Fibroblast of lung (primary cell): ENCODE results near the gene CAMTA1. TPM values are rescaled to one million over a fixed set of nuclear protein-coding genes. Genes with fewer than 3 reads are reported as not detected.

ENCODE experiments used
- DNase-seq, 2 donors: peaks; one replicate each; pipeline versions ENCODE4 v3.0.0 to v3.0.0-alpha.2; 2010; ENCODE audit warnings: low read depth in 2 of 2
- H2AFZ ChIP-seq: 2 replicates; pipeline ENCODE4 v1.5.1; 2012; ENCODE audit warnings: low read length, control low read depth, inconsistent platforms
- H3K27ac ChIP-seq: 2 replicates; pipeline ENCODE4 v1.5.1; 2011; ENCODE audit warnings: low read length, control low read depth; ENCODE audit not compliant: insufficient read depth
- H3K27me3 ChIP-seq: 2 replicates; pipeline ENCODE4 v1.5.1; 2011; ENCODE audit warnings: mild to moderate bottlenecking, low read length; ENCODE audit not compliant: control insufficient read depth, insufficient read depth
- H3K36me3 ChIP-seq: 2 replicates; pipeline ENCODE4 v1.5.1; 2011; ENCODE audit warnings: low read length; ENCODE audit not compliant: control insufficient read depth, insufficient read depth
- H3K4me1 ChIP-seq: 2 replicates; pipeline ENCODE4 v1.5.1; 2011; ENCODE audit warnings: low read length; ENCODE audit not compliant: control insufficient read depth, insufficient read depth; ENCODE audit errors: extremely low read depth
- H3K4me2 ChIP-seq: 2 replicates; pipeline ENCODE4 v1.5.1; 2011; ENCODE audit warnings: low read length, control low read depth; ENCODE audit not compliant: insufficient read depth; ENCODE audit errors: extremely low read depth
- H3K4me3 ChIP-seq, 4 experiments: fragments of 200-600 bp in 1 of 4; sonication (generic) in 1 of 4; replicated peaks in 1 of 4; 2 replicates each; pipeline ENCODE4 v1.5.1; 2011 to 2016; ENCODE audit warnings: low read length in 4 of 4, low read depth in 3 of 4, mild to moderate bottlenecking in 3 of 4, control low read depth in 2 of 4, inconsistent platforms in 1 of 4, mixed read lengths in 1 of 4; ENCODE audit not compliant: insufficient read depth in 1 of 4; ENCODE audit errors: control extremely low read depth in 1 of 4
- H3K79me2 ChIP-seq: 2 replicates; pipeline ENCODE4 v1.5.1; 2012; ENCODE audit warnings: mild to moderate bottlenecking, low read length, inconsistent platforms; ENCODE audit not compliant: control insufficient read depth, insufficient read depth
- H3K9ac ChIP-seq: 2 replicates; pipeline ENCODE4 v1.5.1; 2011; ENCODE audit warnings: mild to moderate bottlenecking, low read length, control low read depth; ENCODE audit not compliant: insufficient read depth
- H3K9me3 ChIP-seq: 2 replicates; pipeline ENCODE4 v1.5.1; 2012; ENCODE audit warnings: low read depth, low read length; ENCODE audit not compliant: control insufficient read depth, insufficient read depth
- H4K20me1 ChIP-seq: 2 replicates; pipeline ENCODE4 v1.5.1; 2011; ENCODE audit warnings: low read length; ENCODE audit not compliant: control insufficient read depth, insufficient read depth; ENCODE audit errors: extremely low read depth
- EZH2 ChIP-seq: IDR thresholded peaks from 2 replicates; pipeline ENCODE4 v1.5.1; 2012; ENCODE audit warnings: low read length, control low read depth, mild to moderate bottlenecking; ENCODE audit errors: missing control alignments
- polyA plus RNA-seq, 2 donors: library from polyadenylated mRNA; depleted of rRNA in 1 of 2; stranded (reverse) in 1 of 2; unstranded in 1 of 2; fragments of >200 nt; gene quantifications; 2 replicates each; pipeline ENCODE4 v1.2.1, GENCODE V29; 2011 to 2012; ENCODE audit warnings: missing spikeins in 1 of 2
- total RNA-seq: library from RNA; depleted of rRNA; stranded (reverse); fragments of >200 nt; gene quantifications from 2 replicates; pipeline ENCODE4 v1.2.1, GENCODE V29; 2014
- TF ChIP-seq, protein P1 (sequence below), 2 donors: IDR thresholded peaks in 1 of 2; conservative IDR thresholded peaks in 1 of 2; 1 replicate in 1 of 2; 2 replicates in 1 of 2; pipeline ENCODE4 v1.5.1; 2011 to 2012; ENCODE audit warnings: low read length in 2 of 2, control low read depth in 1 of 2, inconsistent platforms in 1 of 2, low read depth in 1 of 2, mild to moderate bottlenecking in 1 of 2

Gene CAMTA1
- total and polyA plus RNA-seq, 2 donors (not counting 1 experiment from before 2014, with no cell fraction given), result 47.6 to 86.0 TPM

DNA sequence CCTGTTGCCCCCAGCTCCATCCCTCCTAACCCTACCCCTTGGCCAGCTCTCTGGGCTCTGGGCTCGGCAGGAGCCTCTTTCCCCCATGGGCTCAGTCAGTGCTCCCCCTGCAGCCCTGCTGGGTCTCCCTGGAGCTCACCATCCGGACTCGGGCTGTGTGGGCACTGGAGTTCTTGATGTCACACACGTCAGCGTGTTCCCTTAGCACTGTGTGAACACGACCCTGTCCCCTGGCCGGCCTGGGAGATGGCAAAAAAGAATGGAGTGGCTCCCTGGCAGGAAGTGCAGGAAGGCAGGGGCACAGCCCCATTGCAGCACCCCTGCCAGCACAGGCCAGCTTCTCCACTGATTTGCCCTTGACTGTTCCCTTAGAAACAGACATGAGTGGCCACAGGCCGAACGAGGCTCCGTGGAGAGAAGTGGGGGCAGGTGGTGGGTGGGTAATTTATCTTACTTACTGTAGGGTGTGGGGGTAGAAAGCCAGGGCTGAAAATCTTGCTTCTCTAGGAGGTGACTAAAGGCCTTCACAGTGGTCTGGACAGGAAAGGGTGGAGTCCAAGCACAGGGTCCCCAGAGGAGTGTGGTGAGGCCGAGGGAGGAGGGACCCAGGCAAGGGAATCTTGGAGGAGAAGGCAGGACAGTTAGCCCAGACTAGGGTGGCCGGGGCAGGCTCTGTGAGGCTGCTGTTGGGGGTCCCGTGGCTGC lies 604.1 kb downstream of the CAMTA1 start:
- Histone ChIP-seq H4K20me1 (no peaks in the 10 kb centered on the region), H2AFZ (peak overlapping the region; percentile 50), H3K27ac (peak overlapping the region; percentile 36), H3K9me3 (no peaks in the 10 kb centered on the region), H3K9ac (no peak overlapping the region), H3K79me2 (no peaks in the 10 kb centered on the region), H3K36me3 (no peaks in the 10 kb centered on the region), H3K4me3 (no peak overlapping the region), H3K4me2 (no peak overlapping the region), H3K27me3 (no peaks in the 10 kb centered on the region), H3K4me1 (peaks cover 9% of the 10 kb centered on the region)
- TF ChIP-seq EZH2, result no peak
- TF ChIP-seq, protein P1, sequence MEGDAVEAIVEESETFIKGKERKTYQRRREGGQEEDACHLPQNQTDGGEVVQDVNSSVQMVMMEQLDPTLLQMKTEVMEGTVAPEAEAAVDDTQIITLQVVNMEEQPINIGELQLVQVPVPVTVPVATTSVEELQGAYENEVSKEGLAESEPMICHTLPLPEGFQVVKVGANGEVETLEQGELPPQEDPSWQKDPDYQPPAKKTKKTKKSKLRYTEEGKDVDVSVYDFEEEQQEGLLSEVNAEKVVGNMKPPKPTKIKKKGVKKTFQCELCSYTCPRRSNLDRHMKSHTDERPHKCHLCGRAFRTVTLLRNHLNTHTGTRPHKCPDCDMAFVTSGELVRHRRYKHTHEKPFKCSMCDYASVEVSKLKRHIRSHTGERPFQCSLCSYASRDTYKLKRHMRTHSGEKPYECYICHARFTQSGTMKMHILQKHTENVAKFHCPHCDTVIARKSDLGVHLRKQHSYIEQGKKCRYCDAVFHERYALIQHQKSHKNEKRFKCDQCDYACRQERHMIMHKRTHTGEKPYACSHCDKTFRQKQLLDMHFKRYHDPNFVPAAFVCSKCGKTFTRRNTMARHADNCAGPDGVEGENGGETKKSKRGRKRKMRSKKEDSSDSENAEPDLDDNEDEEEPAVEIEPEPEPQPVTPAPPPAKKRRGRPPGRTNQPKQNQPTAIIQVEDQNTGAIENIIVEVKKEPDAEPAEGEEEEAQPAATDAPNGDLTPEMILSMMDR (conservative IDR thresholded peaks at IDR 0.05 in 1 of 2, IDR thresholded peaks at IDR 0.05 in 1 of 2; ENCODE audit: low read depth in 1 of 2, low read length in 2 of 2), result peak in 1 of 2 donors; percentile 12
- peak; percentile 23 to 75 for DNase-seq

DNA sequence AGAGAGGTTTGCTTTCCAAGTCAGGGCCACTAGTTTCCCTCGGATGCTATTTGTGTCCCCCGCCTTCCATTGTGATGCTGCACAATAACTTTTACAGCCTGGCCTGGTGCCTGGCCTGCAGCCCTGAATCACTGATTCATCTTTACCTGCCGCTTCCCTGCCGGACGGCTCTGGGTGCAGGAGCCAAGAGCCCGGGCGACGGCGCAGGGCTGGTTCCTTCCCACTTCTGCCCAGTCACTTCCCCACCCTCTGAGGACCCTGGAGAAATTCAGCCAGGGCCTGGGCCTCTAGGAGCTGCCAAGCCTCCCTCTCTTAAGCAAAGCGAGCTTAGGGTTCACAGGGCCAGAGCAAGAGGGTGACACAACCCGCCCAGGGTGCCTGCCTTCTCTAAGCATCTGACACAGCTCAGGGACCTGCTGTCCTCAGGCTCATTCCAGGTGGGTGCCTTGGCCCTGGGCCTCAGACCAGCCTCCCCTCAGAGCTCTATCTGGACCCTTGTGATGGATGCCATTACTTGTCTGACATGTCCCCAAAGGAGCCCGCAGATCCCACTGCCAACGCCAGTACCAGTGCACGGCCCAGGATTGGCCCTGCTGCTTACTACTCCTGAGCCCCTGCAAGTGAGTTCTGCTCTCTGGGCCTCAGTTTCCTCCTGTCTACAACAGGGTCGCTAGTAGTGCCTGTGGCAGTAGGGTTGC lies 604.8 kb downstream of the CAMTA1 start:
- TF ChIP-seq, protein P1 (conservative IDR thresholded peaks at IDR 0.05 in 1 of 2, IDR thresholded peaks at IDR 0.05 in 1 of 2; ENCODE audit: low read depth in 1 of 2, low read length in 2 of 2), result no peak
- no peak for TF ChIP-seq EZH2
- H3K79me2 ChIP-seq, result no peaks in the 10 kb centered on the region

DNA sequence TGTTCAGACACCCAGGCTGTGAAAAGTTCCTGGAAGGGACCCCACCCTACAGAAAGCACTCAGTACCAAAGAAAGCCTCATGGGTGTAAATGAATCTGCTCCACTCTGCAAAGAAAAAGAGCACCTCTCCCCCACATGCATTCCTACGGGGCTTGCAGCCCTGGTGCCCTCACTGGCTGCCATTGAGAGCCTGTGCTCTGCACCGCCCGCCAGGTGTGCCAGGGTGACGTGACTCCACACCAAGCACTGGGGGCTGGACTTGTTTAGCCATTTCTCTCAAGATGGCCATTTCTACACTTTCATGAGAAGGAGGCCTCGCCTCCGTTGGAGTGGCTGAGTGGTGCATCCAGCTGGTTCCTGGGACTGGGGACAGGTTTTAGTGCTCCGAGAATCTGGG lies 605.3 kb downstream of the CAMTA1 start:
- no peak overlapping the region for H3K9ac ChIP-seq
- H3K36me3 ChIP-seq, result no peaks in the 10 kb centered on the region
- H4K20me1 ChIP-seq, result no peaks in the 10 kb centered on the region
- H2AFZ ChIP-seq, result no peak overlapping the region
- H3K4me2 ChIP-seq, result no peak overlapping the region
- H3K27me3 ChIP-seq, result no peaks in the 10 kb centered on the region
- H3K27ac ChIP-seq, result no peak overlapping the region
- H3K4me3 ChIP-seq, result no peak overlapping the region
- no peaks in the 10 kb centered on the region for H3K9me3 ChIP-seq
- DNase-seq, result no peak
- no peaks in the 10 kb centered on the region for H3K79me2 ChIP-seq
- peaks cover 9% of the 10 kb centered on the region for H3K4me1 ChIP-seq
- TF ChIP-seq, protein P1 (conservative IDR thresholded peaks at IDR 0.05 in 1 of 2, IDR thresholded peaks at IDR 0.05 in 1 of 2; ENCODE audit: low read depth in 1 of 2, low read length in 2 of 2), result no peak
- TF ChIP-seq EZH2, result no peak

More for the DNA sequence above, 604.8 kb downstream of the CAMTA1 start:
- no peak overlapping the region for H3K4me3 ChIP-seq
- H3K27me3 ChIP-seq, result no peaks in the 10 kb centered on the region
- DNase-seq, result peak in 1 of 2 donors; percentile 47
- no peaks in the 10 kb centered on the region for H4K20me1 ChIP-seq
- no peak overlapping the region for H2AFZ ChIP-seq
- no peak overlapping the region for H3K27ac ChIP-seq
- H3K4me2 ChIP-seq, result no peak overlapping the region
- H3K36me3 ChIP-seq, result no peaks in the 10 kb centered on the region
- H3K4me1 ChIP-seq, result peaks cover 9% of the 10 kb centered on the region
- no peaks in the 10 kb centered on the region for H3K9me3 ChIP-seq
- H3K9ac ChIP-seq, result no peak overlapping the region
